Hematopoietic multipotent progenitor cell treated with erythropoietin and hydrocortisone succinate and interleukin-3 and kit ligand, for 6 days (in vitro differentiated cells): Measurements from ENCODE around the gene PLXNA2.

Experiments used
- DNase-seq: peaks from one replicate; pipeline ENCODE4 v3.0.0-alpha.2; 2015

Gene PLXNA2

GRCh38 chr1:208239473-208240381 is 4.5 kb downstream of the PLXNA2 start:
- DNase-seq: no peak

- peak; percentile 83 for DNase-seq
These were observed 5.3 kb downstream of the PLXNA2 start for GRCh38 chr1:208238710-208239472.

- no peak for DNase-seq
These were observed 6.9 kb downstream of the PLXNA2 start for GRCh38 chr1:208237241-208237640.

GRCh38 chr1:208235982-208236761 is 8.0 kb downstream of the PLXNA2 start:
- peak; percentile 33 for DNase-seq

- no peak for DNase-seq
These were observed 8.7 kb downstream of the PLXNA2 start for GRCh38 chr1:208235356-208235981.

GRCh38 chr1:208234721-208235120 is 9.5 kb downstream of the PLXNA2 start:
- no peak for DNase-seq

GRCh38 chr1:208233978-208234377 is 10.2 kb downstream of the PLXNA2 start:
- no peak for DNase-seq

GRCh38 chr1:208233546-208233945 is 10.6 kb downstream of the PLXNA2 start:
- DNase-seq: no peak

- no peak for DNase-seq
These were observed 11.5 kb downstream of the PLXNA2 start for GRCh38 chr1:208232662-208233038.

- DNase-seq: no peak
These were observed 12.1 kb downstream of the PLXNA2 start for GRCh38 chr1:208231881-208232661.

- DNase-seq: no peak
These were observed 13.3 kb downstream of the PLXNA2 start for GRCh38 chr1:208230668-208231529.

GRCh38 chr1:208228550-208228949 is 15.6 kb downstream of the PLXNA2 start:
- DNase-seq: no peak

- no peak for DNase-seq
These were observed 16.2 kb downstream of the PLXNA2 start for GRCh38 chr1:208228026-208228425.

- no peak for DNase-seq
These were observed 16.8 kb downstream of the PLXNA2 start for GRCh38 chr1:208227366-208227765.

- peak; percentile 61 for DNase-seq
These were observed 17.9 kb downstream of the PLXNA2 start for GRCh38 chr1:208225954-208226937.

GRCh38 chr1:208224192-208224713 is 19.9 kb downstream of the PLXNA2 start:
- DNase-seq: no peak

- no peak for DNase-seq
These were observed 21.0 kb downstream of the PLXNA2 start for GRCh38 chr1:208223136-208223535.

GRCh38 chr1:208222376-208223126 is 21.6 kb downstream of the PLXNA2 start:
- DNase-seq: no peak

- DNase-seq: no peak
These were observed 22.9 kb downstream of the PLXNA2 start for GRCh38 chr1:208221291-208221622.
